ENCODE measurements around the gene CACNB1. TPM values are rescaled to one million over a fixed set of nuclear protein-coding genes. Genes with fewer than 3 reads are reported as not detected.

Gene CACNB1
- polyA plus RNA-seq, 1 experiment, result 3.2 TPM

DNA sequence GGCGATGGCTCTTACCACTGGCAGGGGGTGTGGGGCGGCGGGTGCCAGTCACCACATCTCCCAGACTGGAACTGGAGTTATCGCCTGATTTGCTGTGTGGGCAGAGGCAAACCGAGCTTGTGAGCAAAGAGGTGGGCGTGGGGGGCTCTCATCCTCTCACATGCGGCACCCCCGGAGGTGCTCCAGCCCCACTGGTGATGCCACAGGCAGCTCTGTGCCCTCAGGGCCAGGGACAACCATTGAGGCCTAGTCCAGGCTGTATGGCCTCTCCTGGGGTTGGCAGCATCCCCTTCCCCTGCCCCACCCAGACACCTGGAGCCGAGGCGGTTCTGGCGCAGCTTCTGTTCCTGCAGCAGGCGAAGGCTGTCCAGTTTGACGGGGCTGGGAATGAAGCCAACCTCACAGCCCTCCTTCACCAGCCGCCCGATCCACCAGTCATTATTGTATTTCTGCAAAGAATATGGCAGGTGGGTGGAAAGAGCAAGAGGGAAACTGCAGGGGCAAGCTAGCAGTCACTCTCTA, 10.9 kb downstream of the CACNB1 start:
- Histone ChIP-seq H3K27me3 (ENCODE audit: control insufficient read depth, insufficient read depth, low read length) (no peaks in the 10 kb centered on the region), H3K4me3 (ENCODE audit: low read depth, low read length) (no peak overlapping the region), H3K27ac (ENCODE audit: low read depth, low read length) (no peak overlapping the region), H3K9me3 (ENCODE audit: control insufficient read depth, insufficient read depth, low read length) (no peaks in the 10 kb centered on the region)
- TF ChIP-seq, protein P1, sequence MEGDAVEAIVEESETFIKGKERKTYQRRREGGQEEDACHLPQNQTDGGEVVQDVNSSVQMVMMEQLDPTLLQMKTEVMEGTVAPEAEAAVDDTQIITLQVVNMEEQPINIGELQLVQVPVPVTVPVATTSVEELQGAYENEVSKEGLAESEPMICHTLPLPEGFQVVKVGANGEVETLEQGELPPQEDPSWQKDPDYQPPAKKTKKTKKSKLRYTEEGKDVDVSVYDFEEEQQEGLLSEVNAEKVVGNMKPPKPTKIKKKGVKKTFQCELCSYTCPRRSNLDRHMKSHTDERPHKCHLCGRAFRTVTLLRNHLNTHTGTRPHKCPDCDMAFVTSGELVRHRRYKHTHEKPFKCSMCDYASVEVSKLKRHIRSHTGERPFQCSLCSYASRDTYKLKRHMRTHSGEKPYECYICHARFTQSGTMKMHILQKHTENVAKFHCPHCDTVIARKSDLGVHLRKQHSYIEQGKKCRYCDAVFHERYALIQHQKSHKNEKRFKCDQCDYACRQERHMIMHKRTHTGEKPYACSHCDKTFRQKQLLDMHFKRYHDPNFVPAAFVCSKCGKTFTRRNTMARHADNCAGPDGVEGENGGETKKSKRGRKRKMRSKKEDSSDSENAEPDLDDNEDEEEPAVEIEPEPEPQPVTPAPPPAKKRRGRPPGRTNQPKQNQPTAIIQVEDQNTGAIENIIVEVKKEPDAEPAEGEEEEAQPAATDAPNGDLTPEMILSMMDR (IDR thresholded peaks at IDR 0.05; ENCODE audit: low read depth, low read length), result no peak
- ChIA-PET POLR2A (no interaction called here), CTCF (interaction anchor here (0.9 to 2.0 kb wide), 3 partner anchors 8 to 22 kb away, joined by 3 to 11 read pairs (median 5); no protein-coding TSS in a partner anchor)
- no peak for DNase-seq (ENCODE audit: low read depth, low spot score)

DNA sequence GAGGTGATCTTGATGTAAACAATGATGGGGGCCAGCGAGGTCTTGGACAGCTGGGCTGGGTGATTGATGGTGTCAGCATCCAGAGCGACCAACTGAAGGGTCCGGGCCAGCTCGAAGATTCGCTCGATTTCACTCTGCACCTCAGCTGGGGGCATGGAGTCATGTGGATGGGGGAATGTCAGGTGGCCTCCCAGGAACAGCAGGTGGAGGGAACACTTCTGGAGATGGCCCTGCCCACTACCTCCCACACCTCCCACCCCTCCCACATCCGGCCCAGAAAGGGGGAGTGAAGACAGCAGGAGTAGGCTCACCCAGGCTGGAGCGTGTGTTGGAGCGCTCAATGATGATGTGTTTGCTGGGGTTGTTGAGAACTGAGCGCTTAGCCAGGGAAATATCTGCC, 13.7 kb downstream of the CACNB1 start:
- DNase-seq (ENCODE audit: low read depth, low spot score), result no peak
- no peak overlapping the region for H3K4me3 ChIP-seq (ENCODE audit: low read depth, low read length)
- no peaks in the 10 kb centered on the region for H3K9me3 ChIP-seq (ENCODE audit: control insufficient read depth, insufficient read depth, low read length)
- H3K27ac ChIP-seq (ENCODE audit: low read depth, low read length), result no peak overlapping the region
- CTCF ChIA-PET, result interaction anchor here (0.6 to 1.8 kb wide), 3 partner anchors 9 to 674 kb away, joined by 4 to 8 read pairs (median 5); no protein-coding TSS in a partner anchor
- POLR2A ChIA-PET, result no interaction called here
- TF ChIP-seq, protein P1 (IDR thresholded peaks at IDR 0.05; ENCODE audit: low read depth, low read length), result no peak
- no peaks in the 10 kb centered on the region for H3K27me3 ChIP-seq (ENCODE audit: control insufficient read depth, insufficient read depth, low read length)

GRCh38 chr17:39183045-39183444, 14.4 kb downstream of the CACNB1 start:
- DNase-seq (ENCODE audit: low read depth, low spot score), result no peak

DNA sequence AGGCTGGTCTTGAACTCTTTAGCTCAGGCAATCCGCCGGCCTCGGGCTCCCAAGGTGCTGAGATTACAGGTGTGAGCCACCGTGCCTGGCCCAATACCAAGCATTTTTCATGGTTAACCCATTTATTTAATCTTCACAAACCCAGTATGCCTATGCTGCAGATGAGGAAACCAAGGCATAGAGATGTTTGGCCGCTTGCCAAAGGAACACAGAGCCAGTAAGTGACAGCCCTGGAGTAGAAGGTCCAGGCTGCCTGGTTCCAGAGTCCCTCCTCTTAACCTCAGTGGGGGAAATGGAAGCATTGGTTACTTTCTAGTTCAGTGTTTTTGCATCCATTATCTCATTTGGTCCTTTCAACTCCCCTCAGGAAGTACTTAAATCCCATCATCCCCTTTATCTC, 16.2 kb downstream of the CACNB1 start:
- Histone ChIP-seq H3K27me3 (ENCODE audit: control insufficient read depth, insufficient read depth, low read length) (no peaks in the 10 kb centered on the region), H3K9me3 (ENCODE audit: control insufficient read depth, insufficient read depth, low read length) (no peaks in the 10 kb centered on the region; the same call in 1 of the 2 replicates), H3K4me3 (ENCODE audit: low read depth, low read length) (no peak overlapping the region), H3K27ac (ENCODE audit: low read depth, low read length) (no peak overlapping the region)
- ChIA-PET CTCF (interaction anchor here (0.7 kb wide), 1 partner anchor 505 kb away, joined by 6 read pairs; no protein-coding TSS in a partner anchor), POLR2A (interaction anchor here (0.6 kb wide), 1 partner anchor 19 kb away, joined by 4 read pairs; the partner anchor contains the start of gene RPL19)
- no peak for DNase-seq (ENCODE audit: low read depth, low spot score)
- TF ChIP-seq, protein P1 (IDR thresholded peaks at IDR 0.05; ENCODE audit: low read depth, low read length), result no peak

More at GRCh38 chr17:39183045-39183444, 14.4 kb downstream of the CACNB1 start:
- CTCF ChIA-PET, result interaction anchor here (1.7 to 1.8 kb wide), 3 partner anchors 8 to 200 kb away, joined by 4 to 8 read pairs (median 4); no protein-coding TSS in a partner anchor
- TF ChIP-seq, protein P1 (IDR thresholded peaks at IDR 0.05; ENCODE audit: low read depth, low read length), result no peak
- no peak overlapping the region for H3K27ac ChIP-seq (ENCODE audit: low read depth, low read length)
- no peaks in the 10 kb centered on the region for H3K27me3 ChIP-seq (ENCODE audit: control insufficient read depth, insufficient read depth, low read length)
- no peak overlapping the region for H3K4me3 ChIP-seq (ENCODE audit: low read depth, low read length)
- no peaks in the 10 kb centered on the region for H3K9me3 ChIP-seq (ENCODE audit: control insufficient read depth, insufficient read depth, low read length)
- POLR2A ChIA-PET, result no interaction called here

DNA sequence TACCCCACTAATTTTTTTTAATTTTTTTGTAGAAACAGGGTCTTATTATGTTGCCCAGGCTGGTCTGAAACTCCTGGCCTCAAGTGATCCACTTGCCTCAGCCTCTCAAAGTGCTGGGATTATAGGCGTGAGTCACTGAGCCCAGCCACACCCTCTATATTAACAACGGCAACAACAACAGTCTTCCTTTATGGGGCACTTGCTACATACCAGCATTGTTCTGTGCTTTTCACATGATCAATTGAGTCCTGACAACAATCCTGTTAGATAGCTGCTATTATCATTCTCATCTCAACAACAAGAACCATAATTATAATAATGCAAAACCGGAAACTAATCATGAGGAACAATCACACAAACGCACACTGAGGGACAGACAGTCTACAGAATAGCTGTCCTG, 18.9 kb downstream of the CACNB1 start:
- Histone ChIP-seq H3K4me3 (ENCODE audit: low read depth, low read length) (no peak overlapping the region), H3K27ac (ENCODE audit: low read depth, low read length) (no peak overlapping the region), H3K27me3 (ENCODE audit: control insufficient read depth, insufficient read depth, low read length) (no peaks in the 10 kb centered on the region), H3K9me3 (ENCODE audit: control insufficient read depth, insufficient read depth, low read length) (no peaks in the 10 kb centered on the region; the same call in 1 of the 2 replicates)
- ChIA-PET POLR2A (no interaction called here), CTCF (interaction anchor here (0.7 to 1.0 kb wide), 2 partner anchors 57 to 196 kb away, joined by 4 to 6 read pairs; no protein-coding TSS in a partner anchor)
- DNase-seq (ENCODE audit: low read depth, low spot score), result no peak
- TF ChIP-seq, protein P1 (IDR thresholded peaks at IDR 0.05; ENCODE audit: low read depth, low read length), result no peak
